H1 (cell line): Measurements from ENCODE around the gene GNL3L. TPM values are rescaled to one million over a fixed set of nuclear protein-coding genes. Genes with fewer than 3 reads are reported as not detected.
"Not testable (repeated sequence)": the region's sequence is repeated elsewhere in the genome, so short reads cannot be mapped to it uniquely, and the experiment has no call there.

Source experiments
- CTCF ChIA-PET: fragments of 300-600 bp; sonication (Branson Sonifier 250); formaldehyde crosslinking; loops from one replicate; lab custom pipeline; 2021; ENCODE audit not compliant: partially characterized antibody; lab: Charles Lee
- POLR2A ChIA-PET: fragments of 300-600 bp; sonication (Branson Sonifier 250); formaldehyde crosslinking; loops from one replicate; lab custom pipeline; 2021; ENCODE audit warnings: inconsistent platforms; ENCODE audit not compliant: partially characterized antibody; lab: Charles Lee
- DNase-seq, 2 experiments: peaks; one replicate each; pipeline versions ENCODE4 v3.0.0 to v3.0.0-alpha.2; 2010 to 2022; ENCODE audit warnings: low spot score in 2 of 2, low read depth in 1 of 2, mixed read lengths in 1 of 2
- FAIRE-seq: peaks from 2 replicates; lab custom pipeline; 2011; peaks lifted over from hg19 to GRCh38; lab: Jason Lieb, UNC
- H2AFZ ChIP-seq: 2 replicates; pipeline ENCODE4 v1.8.1; 2012; ENCODE audit warnings: low read length, inconsistent platforms
- H2AK5ac ChIP-seq: 2 replicates; pipeline ENCODE4 v1.6.1; 2013; ENCODE audit warnings: low read depth, low read length
- H2BK120ac ChIP-seq: replicated peaks from 2 replicates; pipeline ENCODE3; 2013; ENCODE audit warnings: low read depth, low read length, inconsistent platforms
- H2BK12ac ChIP-seq: 2 replicates; pipeline ENCODE4 v1.6.1; 2013; ENCODE audit warnings: low read depth, low read length
- H2BK15ac ChIP-seq: 2 replicates; pipeline ENCODE4 v1.6.1; 2013; ENCODE audit warnings: low read length
- H2BK20ac ChIP-seq: 2 replicates; pipeline ENCODE4 v1.6.1; 2013; ENCODE audit warnings: low read length
- H2BK5ac ChIP-seq: 2 replicates; pipeline ENCODE4 v1.6.1; 2013; ENCODE audit warnings: low read depth, low read length
- H3K14ac ChIP-seq: 2 replicates; pipeline ENCODE4 v1.6.1; 2013; ENCODE audit warnings: inconsistent platforms; ENCODE audit not compliant: insufficient read length
- H3K18ac ChIP-seq: 2 replicates; pipeline ENCODE4 v1.6.1; 2013; ENCODE audit warnings: low read length; ENCODE audit errors: extremely low read depth
- H3K23ac ChIP-seq: 2 replicates; pipeline ENCODE4 v1.6.1; 2013; ENCODE audit warnings: inconsistent platforms; ENCODE audit not compliant: insufficient read length
- H3K23me2 ChIP-seq: 2 replicates; pipeline ENCODE4 v1.6.1; 2013; ENCODE audit warnings: low read depth, low read length
- H3K27ac ChIP-seq: 2 replicates; pipeline ENCODE4 v1.6.1; 2011; ENCODE audit warnings: low read depth, low read length, inconsistent platforms
- H3K27me3 ChIP-seq, 4 experiments: replicated peaks in 1 of 4; 1 replicate in 1 of 4; 2 replicates in 3 of 4; pipeline versions ENCODE4 v1.6.1 to v1.8.1; 2011 to 2013; ENCODE audit warnings: low read length in 3 of 4, mild to moderate bottlenecking in 3 of 4, inconsistent platforms in 2 of 4, mixed read lengths in 2 of 4, moderate library complexity in 1 of 4; ENCODE audit not compliant: control insufficient read depth in 3 of 4, insufficient read depth in 3 of 4; ENCODE audit errors: extremely low read depth in 1 of 4
- H3K36me3 ChIP-seq, 4 experiments: 2 replicates each; pipeline versions ENCODE4 v1.6.1 to v1.8.1; 2011 to 2013; ENCODE audit warnings: mild to moderate bottlenecking in 4 of 4, low read length in 3 of 4, moderate library complexity in 2 of 4, control low read depth in 1 of 4, inconsistent platforms in 1 of 4; ENCODE audit not compliant: insufficient read depth in 4 of 4, control insufficient read depth in 2 of 4
- H3K4ac ChIP-seq: replicated peaks from 2 replicates; pipeline ENCODE3; 2013; ENCODE audit warnings: low read length, low read depth, mixed read lengths, inconsistent platforms; ENCODE audit not compliant: insufficient read length
- H3K4me1 ChIP-seq, 4 experiments: replicated peaks in 1 of 4; 1 replicate in 1 of 4; 2 replicates in 3 of 4; pipeline versions ENCODE4 v1.6.1 to v1.8.1; 2011 to 2013; ENCODE audit warnings: low read length in 3 of 4, inconsistent platforms in 2 of 4, mixed read lengths in 1 of 4; ENCODE audit not compliant: insufficient read depth in 4 of 4, control insufficient read depth in 3 of 4
- H3K4me2 ChIP-seq, 2 experiments: 2 replicates each; pipeline versions ENCODE4 v1.6.1 to v1.8.1; 2011 to 2013; ENCODE audit warnings: low read depth in 2 of 2, low read length in 2 of 2, control low read depth in 1 of 2, inconsistent platforms in 1 of 2, mild to moderate bottlenecking in 1 of 2; ENCODE audit not compliant: insufficient read depth in 1 of 2
- H3K4me3 ChIP-seq, 4 experiments: fragments of 200-600, 300-600 bp in 1 of 4; sonication (generic), shearing (Covaris generic), sonication (Bioruptor Twin) in 1 of 4; 2 replicates each; pipeline versions ENCODE4 v1.5.1 to v1.8.1; 2011 to 2016; ENCODE audit warnings: low read length in 4 of 4, low read depth in 3 of 4, control low read depth in 2 of 4, inconsistent platforms in 2 of 4, mild to moderate bottlenecking in 2 of 4, mixed read lengths in 1 of 4, moderate library complexity in 1 of 4; ENCODE audit not compliant: insufficient read depth in 2 of 4; ENCODE audit errors: extremely low read depth in 1 of 4
- H3K56ac ChIP-seq: replicated peaks from 2 replicates; pipeline ENCODE3; 2013; ENCODE audit warnings: low read depth, mild to moderate bottlenecking, mixed read lengths, low read length, inconsistent platforms; ENCODE audit not compliant: insufficient read length
- H3K79me1 ChIP-seq: 2 replicates; pipeline ENCODE4 v1.6.1; 2013; ENCODE audit warnings: low read depth, low read length, control low read depth
- H3K79me2 ChIP-seq, 2 experiments: 2 replicates each; pipeline versions ENCODE4 v1.6.1 to v1.8.1; 2012 to 2013; ENCODE audit warnings: low read length in 2 of 2, mild to moderate bottlenecking in 2 of 2, inconsistent platforms in 1 of 2; ENCODE audit not compliant: insufficient read depth in 2 of 2, control insufficient read depth in 1 of 2
- H3K9ac ChIP-seq, 4 experiments: replicated peaks in 1 of 4; 1 replicate in 1 of 4; 2 replicates in 3 of 4; pipeline versions ENCODE4 v1.6.1 to v1.8.1; 2011 to 2013; ENCODE audit warnings: low read depth in 3 of 4, low read length in 3 of 4, control low read depth in 2 of 4, mild to moderate bottlenecking in 2 of 4, moderate library complexity in 2 of 4, inconsistent platforms in 1 of 4; ENCODE audit errors: extremely low read depth in 1 of 4
- H3K9me3 ChIP-seq, 2 experiments: 2 replicates each; pipeline versions ENCODE4 v1.6.1 to v1.8.1; 2012 to 2013; ENCODE audit warnings: mild to moderate bottlenecking in 2 of 2, moderate library complexity in 2 of 2, control low read depth in 1 of 2, inconsistent platforms in 1 of 2, low read depth in 1 of 2, low read length in 1 of 2, mixed read lengths in 1 of 2; ENCODE audit not compliant: insufficient read depth in 2 of 2
- H4K20me1 ChIP-seq, 2 experiments: replicated peaks in 1 of 2; 2 replicates each; pipeline versions ENCODE3 to v1.8.1; 2011 to 2013; ENCODE audit warnings: inconsistent platforms in 2 of 2, low read length in 2 of 2, mild to moderate bottlenecking in 1 of 2; ENCODE audit not compliant: insufficient read depth in 2 of 2, control insufficient read depth in 1 of 2
- H4K5ac ChIP-seq: 2 replicates; pipeline ENCODE4 v1.6.1; 2013; ENCODE audit warnings: low read length, low read depth, mixed read lengths, inconsistent platforms; ENCODE audit not compliant: insufficient read length
- H4K8ac ChIP-seq: 2 replicates; pipeline ENCODE4 v1.8.0; 2013; ENCODE audit warnings: mild to moderate bottlenecking, moderate library complexity, low read length, inconsistent platforms; ENCODE audit not compliant: insufficient read depth; ENCODE audit errors: extremely low read depth
- H4K91ac ChIP-seq: replicated peaks from 2 replicates; pipeline ENCODE3; 2013; ENCODE audit warnings: low read length, mixed read lengths, inconsistent platforms; ENCODE audit not compliant: insufficient read length
- WGBS, 2 experiments: shearing (Covaris generic) in 1 of 2; methylation state at CpG; one replicate each; pipeline versions ENCODE4 v1.1.6 to v1.1.7; 2013 to 2015; ENCODE audit warnings: low lambda C conversion rate in 2 of 2, mixed read lengths in 2 of 2, inconsistent platforms in 1 of 2, low coverage in 1 of 2, missing lambda C conversion rate in 1 of 2; ENCODE audit not compliant: insufficient replicate concordance in 2 of 2, insufficient coverage in 1 of 2, insufficient read length in 1 of 2; ENCODE audit errors: extremely low coverage in 1 of 2, missing lambda C conversion rate in 1 of 2; 5-methylcytosine and 5-hydroxymethylcytosine counted together
- polyA plus RNA-seq, 7 experiments: library from polyadenylated mRNA; depleted of rRNA in 3 of 7; stranded (reverse) in 5 of 7; unstranded in 2 of 7; fragments of >200 nt in 5 of 7; fragments of 200-250 nt in 2 of 7; gene quantifications; 1 replicate in 5 of 7; 2 replicates in 1 of 7; 4 replicates in 1 of 7; pipeline versions ENCODE4 v1.2.1 to v1.2.3, GENCODE V29; 2011 to 2013; ENCODE audit warnings: missing spikeins in 2 of 7, mixed read lengths in 2 of 7
- total RNA-seq: library from RNA; stranded (reverse); fragmentation: NEBNext Ultra II Directional; extraction: Animal tissue kit (Norgen Biotek cat#: 25700); gene quantifications from 2 replicates; pipeline ENCODE4 v1.2.1, GENCODE V29; 2021

The GNL3L gene
- total and polyA plus RNA-seq, 2 of the 8 experiments (the other 6 are each of a cell fraction or from before 2014, with no cell fraction given), result 19.1 to 71.2 TPM

- H4K91ac ChIP-seq, H2AK5ac ChIP-seq, H3K4ac ChIP-seq, H3K56ac ChIP-seq, H3K36me3 ChIP-seq, H3K79me1 ChIP-seq, H2BK15ac ChIP-seq, DNase-seq, H3K14ac ChIP-seq, H2BK12ac ChIP-seq, H3K18ac ChIP-seq, H4K8ac ChIP-seq, H3K9me3 ChIP-seq, POLR2A ChIA-PET, H3K23me2 ChIP-seq, H3K23ac ChIP-seq, H2AFZ ChIP-seq, FAIRE-seq, H2BK5ac ChIP-seq, H2BK20ac ChIP-seq, H4K5ac ChIP-seq, H3K9ac ChIP-seq, H3K27me3 ChIP-seq, H3K4me3 ChIP-seq, H4K20me1 ChIP-seq, H3K4me1 ChIP-seq, H2BK120ac ChIP-seq, H3K4me2 ChIP-seq, CTCF ChIA-PET, H3K27ac ChIP-seq: not testable (repeated sequence)
- H3K79me2 ChIP-seq, result peaks cover 2 to 68% of the 10 kb centered on the region in 2 experiments; a peak in 2 of 4 replicates
- WGBS, 2 experiments, result 90% methylated on average over 5 of the region's 5 CpGs; no CpG with 5 or more reads in 1 of the 2 experiments
Measured at GRCh38 chrX:54489819-54490218, 40.2 kb upstream of the GNL3L start.
